HG02973 (cell line): ENCODE results near the gene ITGA11.

Source experiments
- ATAC-seq: cut with Tn5 transposase; IDR thresholded peaks from one replicate; pipeline ENCODE4 v1.9.1; 2021; ENCODE audit warnings: moderate library complexity; ENCODE audit not compliant: unreplicated experiment

The ITGA11 gene

GRCh38 chr15:68364028-68364659 lies 67.8 kb downstream of the ITGA11 start:
- no peak for ATAC-seq

GRCh38 chr15:68363353-68363752 lies 68.6 kb downstream of the ITGA11 start:
- no peak for ATAC-seq

GRCh38 chr15:68362537-68363126 lies 69.3 kb downstream of the ITGA11 start:
- ATAC-seq, result no peak

GRCh38 chr15:68360721-68361120 lies 71.2 kb downstream of the ITGA11 start:
- no peak for ATAC-seq

GRCh38 chr15:68356778-68357177 lies 75.2 kb downstream of the ITGA11 start:
- ATAC-seq, result no peak

- ATAC-seq, result no peak
Measured at GRCh38 chr15:68354923-68355322, 77.0 kb downstream of the ITGA11 start.

GRCh38 chr15:68354268-68354667 lies 77.7 kb downstream of the ITGA11 start:
- ATAC-seq, result no peak

- ATAC-seq, result no peak
Measured at GRCh38 chr15:68353421-68354135, 78.4 kb downstream of the ITGA11 start.

- no peak for ATAC-seq
Measured at GRCh38 chr15:68352401-68353062, 79.4 kb downstream of the ITGA11 start.

GRCh38 chr15:68349151-68349550 lies 82.8 kb downstream of the ITGA11 start:
- ATAC-seq, result no peak

GRCh38 chr15:68348606-68349005 lies 83.4 kb downstream of the ITGA11 start:
- no peak for ATAC-seq

GRCh38 chr15:68348081-68348480 lies 83.9 kb downstream of the ITGA11 start:
- no peak for ATAC-seq

- no peak for ATAC-seq
Measured at GRCh38 chr15:68347392-68347791, 84.6 kb downstream of the ITGA11 start.

- no peak for ATAC-seq
Measured at GRCh38 chr15:68346979-68347378, 85.0 kb downstream of the ITGA11 start.

GRCh38 chr15:68345481-68345880 lies 86.5 kb downstream of the ITGA11 start:
- no peak for ATAC-seq

GRCh38 chr15:68344600-68344999 lies 87.4 kb downstream of the ITGA11 start:
- no peak for ATAC-seq

GRCh38 chr15:68343579-68344225 lies 88.3 kb downstream of the ITGA11 start:
- ATAC-seq, result no peak

- no peak for ATAC-seq
Measured at GRCh38 chr15:68341760-68342725, 89.9 kb downstream of the ITGA11 start.

GRCh38 chr15:68340726-68341671 lies 91.0 kb downstream of the ITGA11 start:
- ATAC-seq, result no peak
